SU-DHL-6 (cell line): ENCODE results near the gene WDR90.
A peak's percentile ranks its signal among the peaks of the same experiment; 100 is the strongest.

Experiments used
- H2AFZ ChIP-seq: fragments of 200-600 bp; sonication (generic); 2 replicates; pipeline ENCODE4 v1.6.1; 2014; ENCODE audit warnings: low read depth, mild to moderate bottlenecking, moderate library complexity, mixed read lengths, antibody characterized with exemption, low read length; ENCODE audit not compliant: severe bottlenecking
- H3F3A ChIP-seq: fragments of 200-600 bp; shearing (Covaris generic); 2 replicates; pipeline ENCODE4 v1.6.0; 2016; ENCODE audit warnings: antibody characterized with exemption, mild to moderate bottlenecking; ENCODE audit not compliant: insufficient read depth
- H3K27ac ChIP-seq: fragments of 200-600 bp; sonication (generic); 2 replicates; pipeline ENCODE4 v1.5.1; 2016; ENCODE audit warnings: low read depth, mild to moderate bottlenecking, low read length, moderate library complexity, mixed read lengths
- H3K27me3 ChIP-seq: fragments of 200-600 bp; sonication (generic), shearing (Covaris generic); 2 replicates; pipeline ENCODE4 v1.6.0; 2014; ENCODE audit warnings: mild to moderate bottlenecking, low read length
- H3K36me3 ChIP-seq: fragments of 200-600 bp; sonication (generic); 2 replicates; pipeline ENCODE4 v1.6.1; 2014; ENCODE audit warnings: mild to moderate bottlenecking, low read length, mixed read lengths
- H3K4me2 ChIP-seq: fragments of 300-600, 200-600 bp; shearing (Covaris generic), sonication (generic); 2 replicates; pipeline ENCODE4 v1.6.0; 2014; ENCODE audit warnings: low read length, low read depth, mild to moderate bottlenecking; ENCODE audit not compliant: poor library complexity, severe bottlenecking
- H3K4me3 ChIP-seq: fragments of 200-600 bp; sonication (generic); 2 replicates; pipeline ENCODE4 v1.5.1; 2014; ENCODE audit warnings: antibody characterized with exemption, low read length, mild to moderate bottlenecking, mixed read lengths; ENCODE audit not compliant: insufficient read depth, poor library complexity, severe bottlenecking
- H3K79me2 ChIP-seq: fragments of 200-600 bp; sonication (generic); 2 replicates; pipeline ENCODE4 v1.6.1; 2014; ENCODE audit warnings: mild to moderate bottlenecking, low read length, moderate library complexity; ENCODE audit not compliant: insufficient read depth
- H3K9ac ChIP-seq: fragments of 200-600 bp; sonication (generic); 2 replicates; pipeline ENCODE4 v1.7.0; 2014; ENCODE audit warnings: mild to moderate bottlenecking, low read length
- H3K9me2 ChIP-seq: fragments of 200-600 bp; sonication (generic); replicated peaks from 2 replicates; pipeline ENCODE4 v1.6.1; 2014; ENCODE audit warnings: low read length; ENCODE audit not compliant: insufficient read depth
- H3K9me3 ChIP-seq: fragments of 200-600 bp; sonication (generic); 2 replicates; pipeline ENCODE4 v1.6.1; 2014; ENCODE audit warnings: low read length, mixed read lengths; ENCODE audit not compliant: insufficient read depth
- H4K20me1 ChIP-seq: fragments of 200-600 bp; sonication (generic); 2 replicates; pipeline ENCODE4 v1.6.1; 2014; ENCODE audit warnings: low read depth, mild to moderate bottlenecking, antibody characterized with exemption, low read length, moderate library complexity, mixed read lengths
- EZH2phosphoT487 ChIP-seq: fragments of 200-600 bp; sonication (generic), shearing (Covaris generic); conservative IDR thresholded peaks from 2 replicates; pipeline ENCODE4 v1.6.1; 2018; ENCODE audit warnings: mild to moderate bottlenecking, antibody characterized with exemption, low read length, moderate library complexity, mixed read lengths
- TF ChIP-seq, protein P1 (sequence below): fragments of 200-600 bp; sonication (generic); IDR thresholded peaks from one replicate; pipeline ENCODE4 v1.5.1; 2017; ENCODE audit warnings: antibody characterized with exemption, mild to moderate bottlenecking, low read length, moderate library complexity; ENCODE audit not compliant: insufficient read depth, poor library complexity, severe bottlenecking

The WDR90 gene

GRCh38 chr16:660459-661183, 11.5 kb downstream of the WDR90 start:
- H3K9me2 ChIP-seq = no peaks in the 10 kb centered on the region
- H3K9me3 ChIP-seq = no peaks in the 10 kb centered on the region
- no peak overlapping the region for H3K4me2 ChIP-seq
- H3K27me3 ChIP-seq = no peaks in the 10 kb centered on the region
- no peak overlapping the region for H3K27ac ChIP-seq
- no peak overlapping the region for H2AFZ ChIP-seq
- no peaks in the 10 kb centered on the region for H3F3A ChIP-seq
- TF ChIP-seq EZH2phosphoT487 = no peak
- TF ChIP-seq, protein P1, sequence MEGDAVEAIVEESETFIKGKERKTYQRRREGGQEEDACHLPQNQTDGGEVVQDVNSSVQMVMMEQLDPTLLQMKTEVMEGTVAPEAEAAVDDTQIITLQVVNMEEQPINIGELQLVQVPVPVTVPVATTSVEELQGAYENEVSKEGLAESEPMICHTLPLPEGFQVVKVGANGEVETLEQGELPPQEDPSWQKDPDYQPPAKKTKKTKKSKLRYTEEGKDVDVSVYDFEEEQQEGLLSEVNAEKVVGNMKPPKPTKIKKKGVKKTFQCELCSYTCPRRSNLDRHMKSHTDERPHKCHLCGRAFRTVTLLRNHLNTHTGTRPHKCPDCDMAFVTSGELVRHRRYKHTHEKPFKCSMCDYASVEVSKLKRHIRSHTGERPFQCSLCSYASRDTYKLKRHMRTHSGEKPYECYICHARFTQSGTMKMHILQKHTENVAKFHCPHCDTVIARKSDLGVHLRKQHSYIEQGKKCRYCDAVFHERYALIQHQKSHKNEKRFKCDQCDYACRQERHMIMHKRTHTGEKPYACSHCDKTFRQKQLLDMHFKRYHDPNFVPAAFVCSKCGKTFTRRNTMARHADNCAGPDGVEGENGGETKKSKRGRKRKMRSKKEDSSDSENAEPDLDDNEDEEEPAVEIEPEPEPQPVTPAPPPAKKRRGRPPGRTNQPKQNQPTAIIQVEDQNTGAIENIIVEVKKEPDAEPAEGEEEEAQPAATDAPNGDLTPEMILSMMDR = no peak
- no peaks in the 10 kb centered on the region for H4K20me1 ChIP-seq
- H3K36me3 ChIP-seq = no peaks in the 10 kb centered on the region
- H3K79me2 ChIP-seq = no peaks in the 10 kb centered on the region
- no peak overlapping the region for H3K9ac ChIP-seq
- H3K4me3 ChIP-seq = no peak overlapping the region

DNA sequence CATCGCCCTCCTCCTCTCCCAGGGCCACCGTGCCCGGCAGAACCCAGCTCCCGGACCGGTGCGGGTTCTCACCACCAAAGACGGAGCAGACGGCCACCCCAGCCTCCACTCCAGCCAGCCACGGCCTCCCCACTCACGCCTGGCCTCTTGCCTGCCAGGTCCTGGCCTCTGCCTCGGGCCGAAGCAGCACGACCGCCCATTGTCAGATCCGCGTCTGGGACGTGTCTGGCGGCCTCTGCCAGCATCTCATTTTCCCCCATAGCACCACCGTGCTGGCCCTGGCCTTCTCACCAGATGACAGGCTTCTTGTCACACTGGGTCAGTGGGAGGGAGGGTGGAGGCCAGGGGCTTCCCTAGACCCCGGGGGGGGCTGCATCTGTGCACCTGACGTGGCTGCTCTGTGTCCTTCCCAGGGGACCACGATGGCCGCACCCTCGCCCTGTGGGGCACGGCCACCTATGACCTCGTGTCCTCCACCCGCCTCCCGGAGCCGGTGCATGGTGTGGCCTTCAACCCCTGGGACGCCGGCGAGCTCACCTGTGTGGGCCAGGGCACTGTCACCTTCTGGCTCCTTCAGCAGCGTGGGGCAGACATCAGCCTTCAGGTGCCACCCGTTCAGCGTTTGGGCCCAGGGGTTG, 12.1 kb downstream of the WDR90 start:
- Histone ChIP-seq H3K9ac (no peak overlapping the region), H2AFZ (no peak overlapping the region), H3K79me2 (no peaks in the 10 kb centered on the region), H4K20me1 (no peaks in the 10 kb centered on the region), H3K4me2 (peak overlapping the region; percentile 12), H3K9me3 (no peaks in the 10 kb centered on the region), H3K27me3 (no peaks in the 10 kb centered on the region), H3K4me3 (no peak overlapping the region), H3F3A (no peaks in the 10 kb centered on the region), H3K36me3 (no peaks in the 10 kb centered on the region), H3K9me2 (no peaks in the 10 kb centered on the region), H3K27ac (no peak overlapping the region)
- TF ChIP-seq EZH2phosphoT487 = no peak
- TF ChIP-seq, protein P1 = no peak

- no peaks in the 10 kb centered on the region for H3K79me2 ChIP-seq
- H4K20me1 ChIP-seq = no peaks in the 10 kb centered on the region
- H3K27ac ChIP-seq = no peak overlapping the region
- H3K27me3 ChIP-seq = no peaks in the 10 kb centered on the region
- H3K4me2 ChIP-seq = no peak overlapping the region
- no peak overlapping the region for H3K9ac ChIP-seq
- no peaks in the 10 kb centered on the region for H3K36me3 ChIP-seq
- H3K9me3 ChIP-seq = no peaks in the 10 kb centered on the region
- H3K4me3 ChIP-seq = no peak overlapping the region
- no peak for TF ChIP-seq EZH2phosphoT487
- TF ChIP-seq, protein P1 = no peak
- no peak overlapping the region for H2AFZ ChIP-seq
- H3K9me2 ChIP-seq = no peaks in the 10 kb centered on the region
- no peaks in the 10 kb centered on the region for H3F3A ChIP-seq
These were observed 12.9 kb downstream of the WDR90 start for GRCh38 chr16:662095-662494.
